Measurements from ENCODE around the gene STXBP1. TPM values are rescaled to one million over a fixed set of nuclear protein-coding genes. Genes with fewer than 3 reads are reported as not detected.
"Not testable (repeated sequence)": the region's sequence is repeated elsewhere in the genome, so short reads cannot be mapped to it uniquely, and the experiment has no call there.

Gene STXBP1
- total and polyA plus RNA-seq, 2 of the 4 experiments (the other 2 are of a cell fraction) = 15.8 to 22.6 TPM

- H3K4ac ChIP-seq (ENCODE audit: low read depth, low read length); H3K36me3 ChIP-seq (ENCODE audit: control insufficient read depth, insufficient read depth, low read length); H3K14ac ChIP-seq (replicated peaks; ENCODE audit: low read depth, low read length); in situ Hi-C loops (cut with MboI; ENCODE audit: low sequenced_read_pairs); H3K56ac ChIP-seq (ENCODE audit: extremely low read depth, insufficient read depth, low read length); H2AFZ ChIP-seq (replicated peaks; ENCODE audit: low read length, poor library complexity); BruUV-seq (replicated peaks); POLR2A ChIA-PET (ENCODE audit: unreplicated experiment); H3K18ac ChIP-seq (ENCODE audit: low read depth, low read length); intact Hi-C loops (cut with micrococcal nuclease); H3K9me3 ChIP-seq (ENCODE audit: control insufficient read depth, insufficient read depth, low read length); H3K9ac ChIP-seq (ENCODE audit: low read depth, low read length); H2BK5ac ChIP-seq (ENCODE audit: low read depth, low read length, poor library complexity, severe bottlenecking); H3K4me2 ChIP-seq (ENCODE audit: low read depth, low read length); H3K27ac ChIP-seq (ENCODE audit: insufficient read depth, low read length); H3K23ac ChIP-seq (ENCODE audit: low read depth, low read length); H2AK5ac ChIP-seq (ENCODE audit: low read depth, low read length); H2BK120ac ChIP-seq (ENCODE audit: low read depth, low read length); H4K91ac ChIP-seq (ENCODE audit: insufficient read depth, low read depth, low read length); dilution Hi-C loops (cut with HindIII; ENCODE audit: low sequenced_read_pairs, unreplicated experiment); H4K8ac ChIP-seq (ENCODE audit: low read depth in 2 of 2, low read length in 2 of 2); H3K4me3 ChIP-seq (ENCODE audit: insufficient read depth, low read depth, low read length); H3K27me3 ChIP-seq (ENCODE audit: control insufficient read depth, insufficient read depth, low read length); H2BK20ac ChIP-seq (ENCODE audit: low read depth, low read length); H3K4me1 ChIP-seq (ENCODE audit: control insufficient read depth, insufficient read depth, low read length); H4K5ac ChIP-seq (ENCODE audit: low read depth, low read length); H3K9me1 ChIP-seq (ENCODE audit: insufficient read depth, low read length); CTCF ChIA-PET; H2AK9ac ChIP-seq (replicated peaks; ENCODE audit: low read depth, low read length, poor library complexity); H2BK15ac ChIP-seq (ENCODE audit: low read depth, low read length): not testable (repeated sequence)
- Histone ChIP-seq H4K20me1 (ENCODE audit: insufficient read depth, low read length) (peaks cover 11% of the 10 kb centered on the region; the same call in 1 of the 2 replicates), H3K79me1 (ENCODE audit: low read depth in 1 of 2, low read length in 2 of 2) (peaks cover 12 to 28% of the 10 kb centered on the region in 2 experiments; a peak in 3 of 4 replicates)
- DNase-seq (peak; percentile 80), ATAC-seq (ENCODE audit: low read depth) (peak; percentile 92)
- no CpG with 5 or more reads among the region's 10 CpGs for WGBS, 2 experiments (ENCODE audit: extremely low coverage in 2 of 2, insufficient read length in 1 of 2)
- TF ChIP-seq MAFK (IDR thresholded peaks at IDR 0.05; ENCODE audit: low read depth, low read length) = peak; percentile 84
Measured at GRCh38 chr9:127621339-127621970, 9.4 kb downstream of the STXBP1 start.
